NCI-H345 treated with DMSO at 0.1 percent for 48 hours (cell line): Measurements from ENCODE around the gene CDH6.
"Not testable (repeated sequence)": the region's sequence is repeated elsewhere in the genome, so short reads cannot be mapped to it uniquely, and the experiment has no call there.

ENCODE experiments used
- DNase-seq: peaks from one replicate; lab custom pipeline; 2025; ENCODE audit not compliant: unreplicated experiment; lab: John Stamatoyannopoulos, UW

Gene CDH6

GRCh38 chr5:31322946-31323345, 129.5 kb downstream of the CDH6 start:
- no peak for DNase-seq

- no peak for DNase-seq
Measured at GRCh38 chr5:31324842-31325241, 131.4 kb downstream of the CDH6 start.

- no peak for DNase-seq
Measured at GRCh38 chr5:31328040-31328733, 134.7 kb downstream of the CDH6 start.

GRCh38 chr5:31329715-31330114, 136.2 kb downstream of the CDH6 start:
- DNase-seq, result no peak

GRCh38 chr5:31332160-31332559, 138.7 kb downstream of the CDH6 start:
- DNase-seq, result no peak

GRCh38 chr5:31333475-31333874, 140.0 kb downstream of the CDH6 start:
- DNase-seq, result no peak

- no peak for DNase-seq
Measured at GRCh38 chr5:31334061-31334860, 140.8 kb downstream of the CDH6 start.

- no peak for DNase-seq
Measured at GRCh38 chr5:31335456-31335855, 142.0 kb downstream of the CDH6 start.

- no peak for DNase-seq
Measured at GRCh38 chr5:31343946-31344345, 150.5 kb downstream of the CDH6 start.

GRCh38 chr5:31346896-31347551, 153.5 kb downstream of the CDH6 start:
- no peak for DNase-seq

- DNase-seq, result no peak
Measured at GRCh38 chr5:31347552-31347905, 154.0 kb downstream of the CDH6 start.

GRCh38 chr5:31350395-31350794, 156.9 kb downstream of the CDH6 start:
- no peak for DNase-seq

GRCh38 chr5:31355337-31355736, 161.9 kb downstream of the CDH6 start:
- DNase-seq, result no peak

- no peak for DNase-seq
Measured at GRCh38 chr5:31357038-31357437, 163.6 kb downstream of the CDH6 start.

- DNase-seq, result no peak
Measured at GRCh38 chr5:31359839-31360238, 166.4 kb downstream of the CDH6 start.

GRCh38 chr5:31361234-31361633, 167.7 kb downstream of the CDH6 start:
- DNase-seq, result no peak

GRCh38 chr5:31361704-31362528, 168.4 kb downstream of the CDH6 start:
- not testable (repeated sequence) for DNase-seq

- DNase-seq, result no peak
Measured at GRCh38 chr5:31362529-31362900, 169.0 kb downstream of the CDH6 start.

- no peak for DNase-seq
Measured at GRCh38 chr5:31362931-31363568, 169.6 kb downstream of the CDH6 start.

GRCh38 chr5:31364881-31365636, 171.6 kb downstream of the CDH6 start:
- no peak for DNase-seq
